Motor neuron (in vitro differentiated cells): ENCODE data around the gene OR5AR1. TPM values are rescaled to one million over a fixed set of nuclear protein-coding genes. Genes with fewer than 3 reads are reported as not detected.
"Not testable (repeated sequence)": the region's sequence is repeated elsewhere in the genome, so short reads cannot be mapped to it uniquely, and the experiment has no call there.

Source experiments
- ATAC-seq, 8 experiments: fragments of 200-7000 bp; cut with Tn5 transposase; replicated peaks in 6 of 8; 2 replicates each; pipeline ENCODE4 v1.8.0; 2021; ENCODE audit warnings: mild to moderate bottlenecking in 8 of 8, moderate library complexity in 8 of 8
- H3K27ac ChIP-seq, 2 donors: fragments of 250-450 bp; sonication (Bioruptor Pico); 2 replicates each; pipeline ENCODE4 v1.9.0; 2021; ENCODE audit warnings: antibody characterized with exemption in 2 of 2, mild to moderate bottlenecking in 2 of 2, moderate library complexity in 1 of 2
- H3K4me1 ChIP-seq, 2 donors: fragments of 250-450 bp; sonication (Bioruptor Pico); replicated peaks in 1 of 2; 2 replicates each; pipeline ENCODE4 v1.6.1; 2021; ENCODE audit warnings: antibody characterized with exemption in 2 of 2, mild to moderate bottlenecking in 2 of 2, moderate library complexity in 1 of 2
- H3K4me3 ChIP-seq, 5 donors: fragments of 250-450 bp; sonication (Bioruptor Pico); 2 replicates each; pipeline ENCODE4 v1.9.0; 2021; ENCODE audit warnings: antibody characterized with exemption in 5 of 5, mild to moderate bottlenecking in 5 of 5, moderate library complexity in 4 of 5
- WGBS, 10 experiments: fragments of 450-650 bp; shearing (Covaris generic); methylation state at CpG; one replicate each; pipeline ENCODE4 v1.0.0; 2022; 5-methylcytosine and 5-hydroxymethylcytosine counted together
- in situ Hi-C, 9 experiments: fragments of 400-800 bp; cut with MboI; loops; one replicate each; pipeline ENCODE4 v1.15.0; 2021; ENCODE audit warnings: low sequenced_read_pairs in 9 of 9, low pct_unique_long_range_greater_than_20kb in 2 of 9; ENCODE audit not compliant: unreplicated experiment in 9 of 9
- total RNA-seq, 8 experiments: library from RNA; unstranded; fragments of 300-600 nt; gene quantifications; 2 replicates each; pipeline versions ENCODE4 v1.2.3 to v1.2.4, GENCODE V29; 2022

Gene OR5AR1
- total RNA-seq: under 1 TPM in 4 of 8 experiments, not detected in 4; 0.11 to 0.73 (median 0.42) TPM

DNA sequence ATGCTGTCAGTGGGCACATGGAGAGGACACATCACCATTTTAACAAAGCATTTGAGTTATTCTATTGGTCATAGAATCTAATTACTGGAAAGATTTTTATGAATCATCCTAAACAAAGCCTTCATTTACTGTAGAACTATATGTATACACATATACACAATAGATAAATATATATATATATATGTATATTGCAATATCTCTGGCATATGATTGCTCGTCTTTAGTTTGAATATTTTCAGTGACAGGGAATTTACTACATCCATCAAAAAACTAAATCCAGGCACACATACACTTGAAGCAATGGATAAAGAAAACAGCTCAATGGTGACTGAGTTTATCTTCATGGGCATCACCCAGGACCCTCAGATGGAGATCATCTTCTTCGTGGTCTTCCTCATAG lies at the start of gene OR5AR1:
Gene OR5AR1 (plus strand): TSS at position 301 of the 400 bp plus-strand sequence. CDS start 0 bp downstream, at position 301.
- 0 to 100% (median 61%) methylated on average over 1 to 2 of the region's 2 CpGs; no CpG with 5 or more reads in 2 of the 10 experiments for WGBS, 10 experiments
- in situ Hi-C loops: no loop called here
- no peak for ATAC-seq
- H3K4me1 ChIP-seq: peaks cover 0 to 4% of the 10 kb centered on the region in 2 donors
- no peak within 1 kb of the TSS for H3K4me3 ChIP-seq
- H3K27ac ChIP-seq: no peak within 1 kb of the TSS

DNA sequence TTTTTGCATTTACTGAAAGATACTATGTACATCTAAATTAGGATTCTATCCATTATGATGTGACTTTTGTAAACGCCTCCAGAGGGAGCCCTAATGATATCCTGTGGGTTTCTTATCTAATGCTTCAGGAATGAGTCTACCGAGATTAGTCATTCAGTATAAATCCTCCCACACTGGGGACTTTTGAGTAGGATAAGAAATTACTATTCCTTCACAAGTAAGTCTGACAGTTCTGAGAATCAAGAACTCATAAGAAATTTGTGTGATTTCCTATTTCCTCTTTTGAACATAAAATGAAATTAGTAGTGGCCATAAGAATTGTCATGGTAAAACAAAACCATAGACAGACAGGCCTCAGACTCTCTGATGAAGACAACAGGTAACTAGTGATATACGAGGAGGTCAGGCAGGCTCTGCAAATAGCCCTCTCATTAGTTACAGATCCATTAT lies 38.8 kb upstream of the OR5AR1 start:
- Histone ChIP-seq H3K27ac (no peak overlapping the region), H3K4me1 (no peaks in the 10 kb centered on the region), H3K4me3 (no peak overlapping the region)
- in situ Hi-C loops: loop anchor here in 2 of 9 experiments (10.0 to 25.0 kb wide), 2 partner anchors 150 to 163 kb away; no protein-coding TSS in a partner anchor
- peak in 5 of 8 experiments; percentile 44 to 96 (median 91) for ATAC-seq
- 0 to 28% (median 13%) methylated on average over 1 to 3 of the region's 3 CpGs for WGBS, 10 experiments

DNA sequence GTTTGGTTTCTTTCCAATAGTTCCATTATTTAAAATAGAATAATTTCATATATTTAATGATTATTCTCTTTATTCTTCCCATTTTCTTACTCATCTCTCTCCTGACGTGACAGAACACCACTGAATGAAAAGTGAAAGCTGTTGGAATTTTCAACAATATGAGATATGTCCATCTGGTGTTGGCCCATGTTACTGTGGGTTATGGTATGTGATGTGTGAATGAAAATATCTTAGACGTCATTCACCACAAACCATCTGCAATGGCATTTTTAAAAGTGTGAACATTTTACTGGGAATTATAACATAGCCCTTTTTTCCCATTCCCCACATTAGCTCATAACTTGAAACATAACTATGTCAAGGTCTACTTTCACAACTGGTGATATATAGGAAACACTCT lies 37.5 kb upstream of the OR5AR1 start:
- Histone ChIP-seq H3K4me1 (no peaks in the 10 kb centered on the region), H3K4me3 (no peak overlapping the region), H3K27ac (no peak overlapping the region)
- 5 to 100% (median 71%) methylated on average over 1 to 2 of the region's 2 CpGs; no CpG with 5 or more reads in 1 of the 10 experiments for WGBS, 10 experiments
- in situ Hi-C loops: loop anchor here in 2 of 9 experiments (10.0 to 25.0 kb wide), 2 partner anchors 149 to 161 kb away; no protein-coding TSS in a partner anchor
- ATAC-seq: no peak

DNA sequence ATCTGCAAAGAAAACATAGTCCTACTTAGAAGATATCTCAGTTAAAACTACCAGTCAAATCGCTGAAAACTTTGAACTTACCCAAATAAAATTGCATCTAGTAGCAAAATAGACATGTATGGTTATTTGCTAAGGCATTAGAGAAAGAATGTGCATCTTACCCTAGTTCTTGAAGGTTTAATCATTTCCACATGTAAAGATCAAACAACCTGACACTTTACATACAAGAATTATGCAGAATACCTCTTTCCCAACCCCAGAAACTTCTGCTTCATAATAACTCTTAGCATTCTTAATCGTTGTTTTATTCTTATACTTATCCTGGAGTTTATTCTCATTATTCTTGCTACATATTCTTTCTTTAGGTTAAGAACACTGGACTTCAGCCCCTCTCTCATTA lies 31.2 kb upstream of the OR5AR1 start:
- 0 to 100% (median 38%) methylated on average over 1 to 2 of the region's 2 CpGs; no CpG with 5 or more reads in 1 of the 10 experiments for WGBS, 10 experiments
- H3K27ac ChIP-seq: no peak overlapping the region
- in situ Hi-C loops: loop anchor here in 1 of 9 experiments (25.0 kb wide), 1 partner anchor 155 kb away; no protein-coding TSS in a partner anchor
- peak in 2 of 8 experiments; percentile 53 to 72 for ATAC-seq
- H3K4me3 ChIP-seq: no peak overlapping the region
- H3K4me1 ChIP-seq: no peaks in the 10 kb centered on the region

DNA sequence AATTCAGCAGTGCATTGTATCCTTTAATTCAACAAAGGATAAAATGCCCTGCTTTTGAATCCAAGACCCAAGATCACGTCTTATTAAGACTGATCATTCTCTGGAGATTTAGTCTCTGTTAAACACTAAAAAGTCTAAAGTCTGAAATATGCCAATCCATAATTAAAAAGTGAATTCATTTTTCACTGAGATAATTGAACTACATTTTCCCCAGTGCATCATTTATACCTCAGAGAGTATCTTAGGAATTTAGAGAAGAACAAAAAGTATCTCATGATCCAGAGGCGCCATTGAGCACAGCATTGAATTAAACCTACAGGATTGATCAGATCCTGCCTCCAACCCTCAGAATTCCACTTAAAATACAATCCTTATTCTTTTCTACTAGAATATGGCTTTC lies 26.6 kb upstream of the OR5AR1 start:
- no peak overlapping the region for H3K4me3 ChIP-seq
- no peaks in the 10 kb centered on the region for H3K4me1 ChIP-seq
- in situ Hi-C loops: loop anchor here in 1 of 9 experiments (25.0 kb wide), 1 partner anchor 150 kb away; no protein-coding TSS in a partner anchor
- no peak for ATAC-seq
- no peak overlapping the region for H3K27ac ChIP-seq
- WGBS, 10 experiments: 0 to 90% (median 80%) methylated on average over 1 to 2 of the region's 2 CpGs; no CpG with 5 or more reads in 1 of the 10 experiments

DNA sequence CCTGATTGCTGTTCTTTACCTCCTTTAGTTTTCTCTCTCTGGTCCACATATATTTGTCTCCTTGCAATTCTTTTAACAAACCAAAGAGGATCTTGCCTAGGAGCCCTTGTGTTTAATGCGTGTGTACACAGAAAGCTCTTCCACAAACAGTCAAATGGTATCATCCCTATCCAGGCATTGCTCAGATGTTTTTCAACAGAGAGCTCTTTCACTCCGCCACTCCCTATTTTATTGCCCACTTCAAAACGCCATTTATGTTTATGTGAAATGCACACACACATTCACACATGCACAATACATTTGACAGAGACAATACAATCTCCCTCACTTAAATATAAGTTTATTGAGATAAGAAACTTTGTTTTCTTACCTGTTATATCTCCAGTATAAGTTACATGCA lies 26.0 kb upstream of the OR5AR1 start:
- in situ Hi-C loops: loop anchor here in 1 of 9 experiments (25.0 kb wide), 1 partner anchor 150 kb away; no protein-coding TSS in a partner anchor
- Histone ChIP-seq H3K27ac (no peak overlapping the region), H3K4me3 (no peak overlapping the region), H3K4me1 (no peaks in the 10 kb centered on the region)
- ATAC-seq: no peak
- 11 to 93% (median 73%) methylated on average over 2 to 3 of the region's 3 CpGs; no CpG with 5 or more reads in 1 of the 10 experiments for WGBS, 10 experiments

DNA sequence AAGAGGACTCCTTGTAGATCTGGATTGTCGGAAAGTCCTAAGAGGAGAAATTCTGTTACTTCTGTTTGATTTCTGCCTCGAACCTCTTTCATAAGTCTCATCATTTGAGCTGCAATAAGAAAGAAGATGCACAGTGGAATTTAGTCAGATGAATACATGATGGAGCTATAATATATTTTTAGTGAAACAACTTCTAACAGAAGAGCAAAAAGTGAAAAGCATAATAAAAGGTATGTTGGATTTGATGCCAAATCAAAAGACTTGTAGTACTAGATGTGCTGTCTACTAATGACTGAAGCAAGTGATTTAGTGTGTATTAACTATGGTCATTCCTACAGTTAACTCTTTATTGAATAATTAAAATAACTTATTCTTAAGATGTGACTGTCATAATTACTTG lies 21.1 kb upstream of the OR5AR1 start, which contains the start of gene OR5AP2:
Gene OR5AP2 (minus strand): TSS at position 101 of the 400 bp plus-strand sequence. CDS start 0 bp downstream, at position 101.
- ATAC-seq: no peak
- Histone ChIP-seq H3K4me3 (no peak within 1 kb of the TSS), H3K4me1 (no peaks in the 10 kb centered on the region), H3K27ac (no peak within 1 kb of the TSS)
- 0 to 100% (median 68%) methylated on average over 1 to 2 of the region's 2 CpGs; no CpG with 5 or more reads in 1 of the 10 experiments for WGBS, 10 experiments
- in situ Hi-C loops: loop anchor here in 1 of 9 experiments (25.0 kb wide), 1 partner anchor 145 kb away; no protein-coding TSS in a partner anchor

DNA sequence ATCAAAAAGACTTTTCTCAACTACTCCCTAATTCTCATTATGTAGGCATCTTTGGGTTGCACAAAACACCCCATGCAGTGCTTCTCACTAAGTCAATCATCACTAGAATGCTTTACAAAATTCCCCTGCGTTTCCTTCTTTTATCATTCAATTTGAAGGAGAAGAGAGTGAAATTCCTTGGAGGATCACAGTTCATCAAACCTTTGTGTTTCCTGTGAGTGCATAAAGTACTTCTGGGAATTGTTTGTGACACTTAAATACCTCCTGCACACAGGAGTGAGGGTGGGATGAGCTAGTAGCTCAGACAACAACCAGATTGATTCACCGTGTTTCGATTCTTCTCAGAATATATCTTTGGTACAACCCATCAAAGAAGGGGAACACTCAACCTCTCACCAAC lies 3.7 kb upstream of the OR5AR1 start:
- Histone ChIP-seq H3K4me1 (peaks cover 0 to 4% of the 10 kb centered on the region in 2 donors), H3K27ac (no peak overlapping the region), H3K4me3 (no peak overlapping the region)
- ATAC-seq: no peak
- in situ Hi-C loops: no loop called here
- 0 to 40% (median 0%) methylated on average over 1 to 3 of the region's 3 CpGs; no CpG with 5 or more reads in 1 of the 10 experiments for WGBS, 10 experiments

DNA sequence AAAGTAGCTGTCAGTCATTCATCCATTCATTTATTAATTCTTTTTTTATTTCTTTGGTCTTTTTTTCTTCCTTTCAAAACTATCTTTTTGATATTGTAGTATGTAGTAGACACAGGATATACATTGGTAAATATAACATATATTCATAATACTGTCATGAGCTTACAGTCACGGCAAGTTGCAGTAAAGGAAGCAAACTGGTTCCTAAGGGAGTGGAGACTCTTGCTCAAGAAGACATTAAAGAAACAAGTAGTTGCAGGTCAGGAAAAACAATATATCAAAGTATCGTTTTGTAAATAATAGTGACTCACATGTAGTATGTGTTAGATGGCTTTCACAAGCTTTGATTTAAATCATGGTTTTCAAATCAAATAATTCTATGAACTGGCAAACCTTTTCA lies 7.5 kb downstream of the OR5AR1 start:
- in situ Hi-C loops: no loop called here
- WGBS, 10 experiments: 0 to 100% (median 75%) methylated on average over 1 to 2 of the region's 2 CpGs
- H3K4me1 ChIP-seq: no peaks in the 10 kb centered on the region
- H3K27ac ChIP-seq: no peak overlapping the region
- no peak overlapping the region for H3K4me3 ChIP-seq
- ATAC-seq: no peak

DNA sequence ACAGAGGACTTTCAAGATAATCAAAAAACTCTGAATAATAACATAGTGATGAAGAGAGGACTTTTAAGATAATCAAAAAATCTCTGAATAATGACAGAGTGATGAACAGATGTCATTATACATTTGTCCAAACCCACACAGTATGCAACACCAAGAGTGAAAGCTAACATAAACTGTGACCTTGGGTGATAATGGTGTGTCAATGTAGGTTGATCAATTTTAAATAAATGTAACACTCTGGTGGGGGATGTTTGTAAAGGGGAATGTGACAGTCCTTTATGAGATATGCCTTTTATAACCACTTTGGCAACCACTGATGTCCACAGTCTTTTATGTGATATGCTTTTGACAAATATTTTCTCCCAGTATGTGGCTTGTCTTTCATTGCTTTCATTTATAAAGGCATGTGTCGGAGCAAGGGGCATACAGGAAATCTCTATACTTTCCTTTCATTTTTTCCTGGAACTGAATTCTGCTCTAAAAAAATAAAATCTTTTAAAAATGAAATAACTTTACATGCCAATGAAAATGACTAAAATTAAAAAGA lies 25.1 kb downstream of the OR5AR1 start:
- in situ Hi-C loops: loop anchor here in 1 of 9 experiments (25.0 kb wide), 1 partner anchor 101 kb away; the partner anchor contains the start of gene OR5M10
- Histone ChIP-seq H3K4me3 (no peak overlapping the region), H3K4me1 (no peaks in the 10 kb centered on the region), H3K27ac (no peak overlapping the region)
- no peak for ATAC-seq
- WGBS, 10 experiments: 0 to 100% (median 82%) methylated on average over 1 of the region's 1 CpG; no CpG with 5 or more reads in 1 of the 10 experiments

DNA sequence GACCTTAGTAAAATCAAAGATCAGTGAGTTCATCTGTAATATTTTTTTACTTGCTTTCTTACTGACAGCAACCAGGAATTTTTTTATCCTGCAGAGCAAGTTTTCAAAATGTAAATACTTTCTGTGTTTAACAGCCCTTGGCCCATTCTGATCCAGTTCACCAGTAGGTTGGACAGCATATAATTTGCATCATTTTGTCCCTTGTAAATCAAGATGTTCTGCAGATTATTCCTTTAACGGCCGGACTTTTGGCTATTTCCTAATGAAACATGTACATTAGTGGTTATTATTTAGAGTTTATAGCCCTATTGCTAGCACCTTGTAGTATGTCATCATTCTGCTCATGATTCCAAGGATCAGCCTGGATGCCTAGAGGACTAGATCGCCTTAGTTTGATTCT lies 27.7 kb downstream of the OR5AR1 start:
- not testable (repeated sequence) for H3K27ac ChIP-seq, H3K4me3 ChIP-seq, ATAC-seq, H3K4me1 ChIP-seq
- in situ Hi-C loops: loop anchor here in 1 of 9 experiments (25.0 kb wide), 1 partner anchor 104 kb away; the partner anchor contains the start of gene OR5M10
- 0 to 100% (median 72%) methylated on average over 1 to 3 of the region's 3 CpGs; no CpG with 5 or more reads in 2 of the 10 experiments for WGBS, 10 experiments

DNA sequence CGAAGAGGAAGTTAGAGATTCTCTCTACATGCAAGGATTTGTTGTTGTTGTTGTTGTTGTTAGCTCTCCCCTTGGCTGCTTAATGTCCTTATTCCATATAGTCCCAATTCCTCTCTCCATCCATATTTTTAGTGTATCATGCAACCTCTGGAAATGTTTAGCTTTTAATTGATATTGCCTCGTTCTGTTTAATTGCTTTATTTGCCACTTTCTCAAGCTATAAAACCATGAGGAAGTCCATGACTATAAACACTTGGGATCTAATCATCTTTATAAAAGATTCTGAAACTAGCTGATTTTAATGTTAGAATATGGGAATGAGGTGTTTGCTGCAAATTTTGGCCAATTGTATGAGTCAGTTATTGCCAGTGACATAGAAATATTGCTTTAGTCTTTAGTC lies 29.9 kb downstream of the OR5AR1 start:
- WGBS, 10 experiments: 32 to 100% (median 69%) methylated on average over 1 to 2 of the region's 2 CpGs; no CpG with 5 or more reads in 2 of the 10 experiments
- no peak overlapping the region for H3K27ac ChIP-seq
- in situ Hi-C loops: loop anchor here in 1 of 9 experiments (25.0 kb wide), 1 partner anchor 106 kb away; the partner anchor contains the start of gene OR5M10
- no peaks in the 10 kb centered on the region for H3K4me1 ChIP-seq
- no peak for ATAC-seq
- H3K4me3 ChIP-seq: no peak overlapping the region

DNA sequence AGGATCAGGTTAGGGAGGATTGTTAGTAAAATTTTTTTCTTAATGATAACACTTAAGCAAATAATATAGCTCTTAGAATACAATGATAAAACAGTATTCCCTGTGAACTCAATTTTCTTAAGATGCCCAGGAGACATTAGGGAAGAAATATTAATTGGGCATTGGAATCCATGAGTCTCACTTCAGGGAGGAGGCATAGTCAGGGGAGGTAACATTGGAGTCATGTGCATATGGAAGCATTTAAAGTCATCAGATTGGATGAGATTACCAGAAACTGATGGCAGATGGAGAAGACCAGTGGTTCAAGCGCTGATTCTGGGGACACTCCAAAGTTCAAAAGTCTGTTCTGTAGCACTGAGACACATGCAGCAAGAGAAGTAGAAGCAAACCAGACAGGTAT lies 35.3 kb downstream of the OR5AR1 start, which contains the start of gene OR9G1:
Gene OR9G1 (plus strand): TSS at position 301 of the 400 bp plus-strand sequence. CDS start 1,293 bp downstream, outside the sequence.
- ATAC-seq: no peak
- no peaks in the 10 kb centered on the region for H3K4me1 ChIP-seq
- H3K4me3 ChIP-seq: no peak within 1 kb of the TSS
- in situ Hi-C loops: loop anchor here in 1 of 9 experiments (25.0 kb wide), 1 partner anchor 111 kb away; the partner anchor contains the start of gene OR5M10
- no peak within 1 kb of the TSS for H3K27ac ChIP-seq
- WGBS, 10 experiments: 11 to 100% (median 81%) methylated on average over 1 of the region's 1 CpG
